ENCODE data around the gene CPT1B.

GRCh38 chr22:50530877-50531545 is 47.2 kb downstream of the CPT1B start:
- TF ChIP-seq EZH2 (IDR thresholded peaks at IDR 0.05; ENCODE audit: insufficient read depth, poor library complexity, severe bottlenecking) (no peak), EZH2phosphoT487 (IDR thresholded peaks at IDR 0.05; ENCODE audit: insufficient read depth, low read depth) (no peak)
